Memory B cell (primary cell): ENCODE data around the gene AP2A2.

Experiments
- ATAC-seq: fragments of 150-1000 bp; cut with Tn5 transposase; 2 replicates; pipeline ENCODE4 v1.10.0; 2021; ENCODE audit warnings: low read depth, mild to moderate bottlenecking, moderate library complexity
- DNase-seq, 2 donors: peaks; one replicate each; pipeline ENCODE4 v3.0.0; 2022; ENCODE audit warnings: low spot score in 2 of 2
- H3K27ac Mint-ChIP-seq: one replicate; pipeline ENCODE4 v1.8.0; 2022; ENCODE audit warnings: mild to moderate bottlenecking, moderate library complexity, mixed read lengths
- H3K27me3 Mint-ChIP-seq: one replicate; pipeline ENCODE4 v1.8.0; 2022; ENCODE audit warnings: mixed read lengths
- H3K36me3 Mint-ChIP-seq: one replicate; pipeline ENCODE4 v1.8.0; 2022; ENCODE audit warnings: mild to moderate bottlenecking, mixed read lengths
- H3K4me1 Mint-ChIP-seq: one replicate; pipeline ENCODE4 v1.8.0; 2022; ENCODE audit warnings: mixed read lengths
- H3K4me3 Mint-ChIP-seq: one replicate; pipeline ENCODE4 v1.8.0; 2022; ENCODE audit warnings: mild to moderate bottlenecking, moderate library complexity, mixed read lengths
- H3K9me3 Mint-ChIP-seq: one replicate; pipeline ENCODE4 v1.8.0; 2022; ENCODE audit warnings: mixed read lengths

AP2A2 gene

DNA sequence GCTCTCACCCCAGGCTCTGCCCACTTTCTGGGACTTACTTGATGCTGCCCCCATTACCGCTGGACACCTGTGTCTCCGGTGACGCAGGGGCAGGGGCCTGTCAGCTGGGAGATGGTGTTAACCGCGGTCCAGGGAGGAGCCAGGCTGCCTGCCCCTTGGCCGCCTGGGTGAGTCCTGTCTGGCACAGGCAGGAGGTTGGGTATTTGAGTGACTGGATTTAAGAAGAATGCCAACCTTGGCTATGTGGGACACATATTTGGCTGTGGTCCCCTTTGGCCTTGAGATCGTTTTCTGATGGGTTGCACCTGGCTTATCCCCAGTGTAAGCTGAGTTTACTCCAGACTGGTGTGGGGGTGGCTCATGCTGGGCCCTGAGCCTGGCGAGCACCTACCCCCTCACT, 108.3 kb downstream of the AP2A2 start:
- Mint-ChIP-seq H3K27me3 (peaks cover 6% of the 10 kb centered on the region), H3K36me3 (no peaks in the 10 kb centered on the region), H3K27ac (no peak overlapping the region), H3K9me3 (peaks cover 6% of the 10 kb centered on the region), H3K4me3 (no peak overlapping the region), H3K4me1 (no peaks in the 10 kb centered on the region)
- no peak for ATAC-seq
- DNase-seq, result no peak

DNA sequence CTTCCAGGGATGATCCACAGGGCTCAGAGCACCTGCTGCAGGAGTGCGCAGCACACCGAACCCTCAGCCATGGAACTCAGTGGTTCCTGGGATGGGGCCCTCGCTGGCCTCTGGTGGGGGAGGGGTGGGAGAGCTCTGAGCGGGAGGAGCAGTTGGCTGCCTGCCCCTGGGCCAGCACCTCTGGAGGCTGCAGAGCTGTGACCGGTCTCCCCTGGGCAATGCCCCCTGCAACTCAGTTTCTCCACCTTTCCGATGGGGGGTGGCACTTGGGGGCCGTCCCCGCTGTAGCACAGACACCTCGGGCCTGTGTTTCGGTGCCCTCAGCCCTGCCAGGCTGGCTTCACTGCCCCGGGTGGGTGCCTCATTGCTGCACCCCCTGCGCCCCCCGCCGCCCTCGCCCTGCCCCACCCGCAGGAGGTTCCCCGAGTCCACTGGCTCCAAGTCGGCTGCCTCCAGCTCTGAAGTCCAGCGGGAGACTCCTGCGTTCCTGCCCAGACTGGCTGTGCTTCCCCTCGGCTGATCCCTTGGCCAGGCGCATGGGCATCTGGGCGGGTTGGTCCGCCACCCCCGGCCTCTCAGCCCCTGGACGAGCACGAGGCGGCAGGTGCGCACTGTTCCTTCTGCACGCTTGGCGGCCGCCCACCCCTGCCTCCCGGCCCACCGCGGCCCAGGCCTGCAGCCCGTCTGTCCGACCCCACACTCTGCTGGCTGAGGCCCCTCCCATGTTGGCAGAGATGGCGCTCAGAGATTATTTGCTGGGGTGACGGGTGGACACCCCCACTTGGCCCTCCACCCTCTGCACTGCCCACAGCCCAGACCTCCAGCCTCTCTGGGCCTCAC, 109.0 kb downstream of the AP2A2 start:
- Mint-ChIP-seq H3K27me3 (peaks cover 7% of the 10 kb centered on the region), H3K4me1 (no peaks in the 10 kb centered on the region), H3K9me3 (peaks cover 6% of the 10 kb centered on the region), H3K27ac (no peak overlapping the region), H3K36me3 (no peaks in the 10 kb centered on the region), H3K4me3 (no peak overlapping the region)
- ATAC-seq (no peak), DNase-seq (no peak)

DNA sequence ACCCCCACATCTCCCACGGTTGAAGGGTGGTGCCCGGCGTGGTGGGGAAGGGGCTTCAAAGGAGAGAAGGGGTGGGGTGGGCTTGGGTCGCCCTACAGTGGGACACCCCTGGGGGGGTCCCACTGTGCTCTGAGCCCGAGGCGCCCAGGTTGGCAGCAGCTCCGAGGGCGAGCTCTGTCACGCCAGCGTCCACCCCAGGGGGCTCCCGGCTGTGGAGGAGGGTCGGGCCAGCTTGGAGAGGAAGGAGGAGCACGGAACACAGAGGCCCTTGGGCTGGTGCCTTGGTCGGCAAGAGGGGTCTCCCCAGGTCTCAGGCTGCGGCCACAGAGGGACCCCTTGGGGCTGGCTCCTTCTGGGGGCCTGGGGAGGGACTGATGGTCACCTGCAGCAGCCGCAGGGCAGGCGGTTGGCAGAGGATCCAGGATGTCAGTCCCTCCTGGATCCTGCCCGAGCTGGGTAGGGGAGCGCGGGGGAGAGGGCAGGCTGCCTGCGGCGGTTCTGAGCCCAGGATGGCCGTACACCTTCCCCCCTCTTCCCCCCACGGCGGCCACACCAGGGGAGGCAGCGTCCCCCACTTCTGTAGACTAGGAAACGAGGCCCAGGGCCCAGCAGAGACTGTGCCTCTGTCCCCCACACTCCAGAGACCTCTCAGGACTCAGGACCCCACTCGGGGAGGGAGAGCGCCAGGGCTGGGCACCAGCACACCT, 110.1 kb downstream of the AP2A2 start:
- no peak overlapping the region for H3K27ac Mint-ChIP-seq
- peaks cover 7% of the 10 kb centered on the region for H3K27me3 Mint-ChIP-seq
- no peak for DNase-seq
- no peak for ATAC-seq
- H3K9me3 Mint-ChIP-seq, result peaks cover 6% of the 10 kb centered on the region
- H3K4me1 Mint-ChIP-seq, result no peaks in the 10 kb centered on the region
- H3K36me3 Mint-ChIP-seq, result no peaks in the 10 kb centered on the region
- no peak overlapping the region for H3K4me3 Mint-ChIP-seq

DNA sequence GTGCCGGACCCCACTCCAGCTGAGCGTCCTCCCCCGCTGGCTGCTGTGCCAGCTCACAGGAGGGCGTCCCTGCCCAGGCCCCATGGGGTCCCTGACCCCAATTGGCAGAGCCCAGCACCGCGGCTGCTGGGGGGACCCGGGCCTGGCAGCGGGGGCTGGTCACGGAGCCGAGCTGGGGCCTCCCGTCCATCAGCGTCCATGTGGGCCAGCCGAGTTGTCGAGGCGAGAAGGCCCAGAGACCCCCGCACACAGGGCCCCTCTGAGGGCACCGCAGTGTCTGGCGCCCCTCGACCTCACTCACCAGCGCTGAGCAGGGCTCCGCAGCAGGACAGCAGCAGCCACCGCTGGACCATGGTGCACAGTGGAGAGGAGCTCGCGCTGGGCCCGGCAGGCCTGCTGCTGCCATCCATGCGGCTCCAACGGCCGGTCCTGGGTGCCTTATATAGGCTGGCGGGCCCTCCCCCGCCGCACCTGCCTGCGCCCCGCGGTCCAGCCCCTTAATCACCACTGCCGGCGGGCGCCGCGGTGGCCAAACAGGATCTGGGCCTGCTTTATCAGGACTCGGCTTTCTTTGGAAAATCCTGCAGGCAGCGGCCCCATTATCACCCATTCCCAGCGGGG, 110.7 kb downstream of the AP2A2 start, which contains the start of gene MUC6:
MUC6 (minus strand) TSS at position 416 of the 621 bp plus-strand sequence; CDS start at position 353, 63 bp downstream.
- Mint-ChIP-seq H3K27ac (no peak within 1 kb of the TSS), H3K27me3 (peaks cover 7% of the 10 kb centered on the region), H3K4me1 (no peaks in the 10 kb centered on the region), H3K9me3 (peaks cover 6% of the 10 kb centered on the region), H3K4me3 (no peak within 1 kb of the TSS), H3K36me3 (no peaks in the 10 kb centered on the region)
- no peak for DNase-seq
- ATAC-seq, result no peak

DNA sequence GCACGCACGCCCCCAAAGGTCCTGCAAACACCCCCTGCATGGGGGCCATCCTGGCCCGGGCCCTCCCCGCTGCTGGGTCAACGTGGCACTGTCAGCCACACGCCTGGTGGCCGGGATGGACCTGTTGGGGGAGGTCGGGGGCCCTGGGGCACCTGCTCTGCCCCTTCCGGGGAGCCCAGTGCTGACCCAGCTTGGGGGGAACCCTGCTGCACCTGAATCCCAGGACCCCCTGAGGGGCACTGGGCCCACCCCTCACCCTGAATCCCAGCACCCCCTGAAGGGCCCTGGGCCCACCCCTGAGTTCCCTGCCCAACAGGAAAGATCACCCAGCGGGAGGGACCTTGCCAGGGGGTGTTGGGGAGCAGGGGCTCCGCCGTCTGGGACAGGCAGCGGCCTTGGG, 111.3 kb downstream of the AP2A2 start:
- DNase-seq (no peak), ATAC-seq (no peak)
- no peak overlapping the region for H3K4me3 Mint-ChIP-seq
- H3K4me1 Mint-ChIP-seq, result no peaks in the 10 kb centered on the region
- peaks cover 6% of the 10 kb centered on the region for H3K9me3 Mint-ChIP-seq
- peaks cover 7% of the 10 kb centered on the region for H3K27me3 Mint-ChIP-seq
- no peaks in the 10 kb centered on the region for H3K36me3 Mint-ChIP-seq
- H3K27ac Mint-ChIP-seq, result no peak overlapping the region

DNA sequence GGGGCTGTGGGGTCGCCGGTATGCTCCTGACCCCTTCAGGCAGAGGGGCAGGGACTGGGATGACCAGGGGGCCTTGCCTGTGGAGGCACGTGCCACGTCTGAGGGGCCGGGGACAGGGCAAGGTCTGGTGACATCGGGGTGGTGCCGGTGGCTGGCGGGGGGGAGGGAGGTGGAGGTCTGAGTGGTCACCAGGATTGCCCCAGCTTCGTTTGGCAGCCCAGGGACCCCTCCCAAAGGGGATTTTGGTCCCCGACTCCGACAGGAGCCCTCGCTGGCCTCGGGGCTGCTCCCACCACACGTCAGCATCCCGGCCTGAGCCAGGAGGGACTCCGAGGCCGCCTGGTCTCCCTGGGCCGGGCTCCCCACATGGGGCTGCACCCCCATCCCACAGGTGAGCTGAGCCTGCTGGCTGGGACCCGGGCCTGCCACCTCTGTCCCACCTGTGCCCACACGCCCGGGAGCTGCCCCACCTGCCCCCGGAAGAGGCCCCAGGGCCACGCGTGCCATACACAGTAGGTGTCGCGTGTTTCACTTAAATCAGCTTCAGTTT, 111.9 kb downstream of the AP2A2 start:
- Mint-ChIP-seq H3K36me3 (no peaks in the 10 kb centered on the region), H3K27ac (no peak overlapping the region), H3K27me3 (peaks cover 7% of the 10 kb centered on the region), H3K9me3 (peaks cover under 1% of the 10 kb centered on the region), H3K4me1 (no peaks in the 10 kb centered on the region), H3K4me3 (no peak overlapping the region)
- ATAC-seq (no peak), DNase-seq (no peak)

DNA sequence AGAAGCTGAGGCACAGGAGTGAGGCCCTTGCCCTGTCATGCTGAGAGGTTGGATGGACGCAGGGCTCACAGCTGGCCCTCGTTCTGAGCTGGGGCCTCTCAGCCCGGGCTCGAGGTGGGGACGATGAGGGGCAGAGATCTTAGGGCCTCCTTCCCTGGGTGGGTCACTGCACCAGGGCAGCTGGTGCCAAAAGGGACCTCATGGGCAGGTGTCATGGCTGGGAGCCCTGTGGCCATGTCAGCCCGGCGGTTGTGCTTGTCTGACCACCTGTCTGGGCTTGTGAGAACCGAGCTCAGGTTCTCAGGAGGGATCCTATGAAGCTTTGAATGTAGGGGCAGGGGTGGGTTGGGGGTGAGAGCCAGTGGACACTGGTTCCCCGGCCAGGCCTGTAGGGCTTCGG, 112.7 kb downstream of the AP2A2 start:
- no peaks in the 10 kb centered on the region for H3K36me3 Mint-ChIP-seq
- DNase-seq (no peak), ATAC-seq (no peak)
- no peak overlapping the region for H3K27ac Mint-ChIP-seq
- H3K9me3 Mint-ChIP-seq, result no peaks in the 10 kb centered on the region
- no peaks in the 10 kb centered on the region for H3K4me1 Mint-ChIP-seq
- H3K27me3 Mint-ChIP-seq, result peaks cover 7% of the 10 kb centered on the region
- H3K4me3 Mint-ChIP-seq, result no peak overlapping the region

DNA sequence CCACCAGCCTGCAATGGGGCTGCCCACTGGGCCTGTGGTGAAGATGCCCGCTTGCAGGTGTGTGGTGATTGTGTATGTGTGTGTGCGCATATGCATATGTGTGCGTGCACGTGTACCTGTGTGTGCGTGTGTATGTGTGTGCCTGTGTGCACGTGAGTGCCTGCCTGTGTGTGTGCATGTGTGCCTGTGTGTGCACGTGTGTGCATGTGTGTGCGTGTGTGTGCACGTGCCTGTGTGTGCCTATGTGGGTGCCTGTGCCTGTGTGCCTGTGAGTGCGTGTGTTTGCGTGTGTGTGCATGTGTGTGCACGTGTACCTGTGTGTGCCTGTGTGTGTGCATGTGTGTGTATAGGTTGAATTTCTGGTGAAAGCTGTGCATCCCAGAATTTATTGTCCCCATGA, 113.3 kb downstream of the AP2A2 start:
- Mint-ChIP-seq H3K27ac (no peak overlapping the region), H3K36me3 (no peaks in the 10 kb centered on the region), H3K4me1 (no peaks in the 10 kb centered on the region), H3K27me3 (peaks cover 9% of the 10 kb centered on the region), H3K4me3 (no peak overlapping the region), H3K9me3 (no peaks in the 10 kb centered on the region)
- no peak for DNase-seq
- ATAC-seq, result no peak

DNA sequence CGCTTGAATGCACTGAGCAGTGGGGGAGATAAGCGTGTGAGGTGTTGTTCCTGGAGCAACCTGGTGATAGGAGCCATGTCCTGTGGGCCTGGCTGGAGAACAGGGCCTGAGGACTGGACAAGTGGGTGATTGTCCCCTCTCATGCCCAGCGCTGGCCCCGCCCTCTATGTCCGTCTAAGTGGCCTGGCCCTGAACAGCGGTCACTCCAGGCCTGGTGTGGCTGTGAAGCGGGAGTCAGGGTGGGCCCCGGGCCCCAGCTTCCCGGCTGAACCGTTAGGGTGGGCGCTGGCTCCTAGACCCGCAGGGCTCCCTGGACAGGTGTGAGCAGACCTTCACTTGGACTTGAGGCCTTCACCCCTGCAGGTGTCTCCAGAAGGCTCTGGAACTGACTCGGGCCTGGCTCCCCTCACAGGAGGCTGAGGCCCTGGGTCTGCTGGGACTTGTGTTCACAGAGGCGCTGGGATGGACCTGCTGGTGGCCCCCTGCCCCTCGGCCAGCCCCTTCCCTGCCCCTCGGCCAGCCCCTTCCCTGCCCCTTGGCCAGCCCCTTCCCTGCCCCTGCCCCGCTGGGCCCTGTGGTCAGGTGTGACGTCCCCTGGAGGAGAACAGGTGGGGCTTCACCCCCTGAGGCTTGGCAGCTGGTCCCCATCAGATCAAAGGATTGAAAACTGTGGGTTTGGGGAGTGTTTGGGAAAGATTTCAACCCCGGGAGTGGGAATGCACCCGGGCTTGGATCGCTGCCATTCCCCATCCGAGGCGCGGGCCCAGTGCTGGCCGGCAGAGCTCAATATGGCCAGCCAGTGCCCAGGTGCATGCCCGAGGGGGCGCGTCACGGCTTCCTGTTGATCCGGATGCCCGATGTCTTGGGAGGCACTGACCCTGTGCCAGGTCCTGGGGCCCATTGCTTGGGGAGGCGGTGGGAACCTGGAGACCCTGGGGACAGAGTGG, 114.1 kb downstream of the AP2A2 start:
- no peak for ATAC-seq
- H3K36me3 Mint-ChIP-seq, result no peaks in the 10 kb centered on the region

DNA sequence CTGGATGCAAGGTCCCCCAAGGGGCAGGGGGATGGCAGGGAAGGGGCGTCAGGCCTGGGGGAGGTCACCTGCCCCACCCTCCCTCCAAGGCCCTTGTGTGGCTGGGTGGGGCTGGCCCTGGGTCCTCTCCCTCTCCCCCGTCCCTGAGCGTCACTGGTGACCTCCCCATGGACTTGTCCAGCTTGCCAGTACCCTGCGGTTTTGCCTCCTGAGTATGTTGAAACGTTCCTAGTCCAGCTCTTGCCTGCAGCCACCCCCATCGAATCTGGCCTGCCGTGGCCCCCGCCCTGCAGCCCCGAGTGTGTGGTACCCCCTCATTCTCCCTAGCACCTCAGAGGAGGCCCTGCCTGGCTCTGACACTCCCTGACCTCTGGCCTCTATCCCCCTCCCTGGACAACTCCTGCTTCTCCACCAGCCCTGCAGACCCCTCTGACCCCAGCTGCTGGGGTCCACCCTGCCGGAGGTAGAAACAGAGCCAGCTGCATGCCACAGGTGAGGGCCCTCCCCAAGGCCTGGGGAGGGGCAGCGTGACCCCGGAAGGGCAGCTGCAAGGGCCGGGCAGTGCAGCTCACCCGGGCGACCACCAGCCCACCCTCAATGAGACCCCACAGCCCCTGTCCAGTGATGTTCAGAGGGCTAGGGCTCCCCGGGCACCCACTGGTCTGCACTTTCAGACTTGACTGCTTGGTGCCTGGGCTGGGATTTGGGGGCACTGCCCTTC, 114.9 kb downstream of the AP2A2 start:
- peaks cover 3% of the 10 kb centered on the region for H3K9me3 Mint-ChIP-seq
- H3K27ac Mint-ChIP-seq, result no peak overlapping the region
- DNase-seq, result no peak
- H3K4me1 Mint-ChIP-seq, result no peaks in the 10 kb centered on the region
- no peaks in the 10 kb centered on the region for H3K36me3 Mint-ChIP-seq
- ATAC-seq, result no peak
- no peak overlapping the region for H3K4me3 Mint-ChIP-seq
- H3K27me3 Mint-ChIP-seq, result peaks cover 12% of the 10 kb centered on the region

More for the DNA sequence above, 114.1 kb downstream of the AP2A2 start:
- H3K4me1 Mint-ChIP-seq, result no peaks in the 10 kb centered on the region
- no peak overlapping the region for H3K4me3 Mint-ChIP-seq
- peaks cover 12% of the 10 kb centered on the region for H3K27me3 Mint-ChIP-seq
- H3K9me3 Mint-ChIP-seq, result no peaks in the 10 kb centered on the region
- DNase-seq, result no peak
- no peak overlapping the region for H3K27ac Mint-ChIP-seq

DNA sequence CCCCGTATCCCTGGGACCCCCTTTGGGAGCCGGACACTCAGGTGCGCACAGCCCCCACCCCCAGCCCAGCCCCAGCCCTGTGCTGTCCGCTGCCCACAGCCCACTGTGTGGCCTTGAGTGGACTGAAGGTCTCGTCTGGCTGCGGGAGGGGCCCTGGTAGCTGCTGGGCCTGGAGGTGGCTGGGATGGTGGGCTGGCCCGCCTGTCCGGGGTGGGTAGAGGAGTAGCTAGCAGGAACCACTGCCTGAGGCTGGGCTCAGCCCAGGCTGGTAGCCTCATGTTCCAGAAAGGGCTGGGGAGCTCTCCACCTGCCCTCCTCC, 115.4 kb downstream of the AP2A2 start:
- Mint-ChIP-seq H3K27me3 (peaks cover 12% of the 10 kb centered on the region), H3K4me1 (no peaks in the 10 kb centered on the region), H3K27ac (no peak overlapping the region), H3K4me3 (no peak overlapping the region), H3K36me3 (no peaks in the 10 kb centered on the region), H3K9me3 (peaks cover 3% of the 10 kb centered on the region)
- DNase-seq (no peak), ATAC-seq (no peak)

DNA sequence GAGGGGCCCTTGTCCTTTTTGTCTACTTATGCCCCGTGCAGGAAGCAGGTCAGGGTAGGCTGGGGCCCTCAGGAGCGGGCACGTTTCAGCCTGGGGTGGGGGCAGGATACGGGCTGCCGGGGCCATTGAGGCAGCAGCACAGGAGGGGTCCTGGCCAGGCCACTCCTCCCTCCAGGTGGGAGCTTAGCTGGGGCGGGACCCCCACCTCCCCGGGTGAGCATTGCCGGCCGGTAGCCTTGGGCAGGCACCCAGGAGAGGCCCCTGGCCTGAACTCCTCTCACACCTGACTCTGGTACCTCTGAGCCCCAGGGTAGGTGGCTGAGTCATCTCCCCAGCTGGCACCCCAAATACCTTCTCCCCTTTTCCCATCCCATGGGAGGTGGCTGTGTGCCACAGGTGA, 115.8 kb downstream of the AP2A2 start:
- peaks cover 14% of the 10 kb centered on the region for H3K27me3 Mint-ChIP-seq
- H3K4me3 Mint-ChIP-seq, result no peak overlapping the region
- no peak for DNase-seq
- ATAC-seq, result no peak
- peaks cover 3% of the 10 kb centered on the region for H3K9me3 Mint-ChIP-seq
- no peak overlapping the region for H3K27ac Mint-ChIP-seq
- H3K36me3 Mint-ChIP-seq, result no peaks in the 10 kb centered on the region
- H3K4me1 Mint-ChIP-seq, result no peaks in the 10 kb centered on the region
